ENCODE measurements around the gene TMPRSS11F.

GRCh38 chr4:68062501-68062900, 67.2 kb downstream of the TMPRSS11F start:
- TF ChIP-seq CTCF (IDR thresholded peaks at IDR 0.05) (no peak), POLR2A (IDR thresholded peaks at IDR 0.05) (no peak)
